GM21526 (cell line): Measurements from ENCODE around the gene ACTG1.

ENCODE experiments used
- ATAC-seq: cut with Tn5 transposase; IDR thresholded peaks from one replicate; pipeline ENCODE4 v1.9.1; 2021; ENCODE audit warnings: moderate library complexity; ENCODE audit not compliant: unreplicated experiment, low FRiP score

Gene ACTG1

GRCh38 chr17:81512562-81513371 lies at the start of gene ACTG1:
Gene ACTG1, minus strand, starts transcription at chr17:81512799. Its CDS starts 445 bp downstream, at chr17:81512354.
- ATAC-seq, result peak; percentile 33

- ATAC-seq, result no peak
Observed at GRCh38 chr17:81561494-81561885, 48.9 kb upstream of the ACTG1 start.

- no peak for ATAC-seq
Observed at GRCh38 chr17:81558941-81559806, 46.6 kb upstream of the ACTG1 start.

GRCh38 chr17:81558115-81558468 lies 45.5 kb upstream of the ACTG1 start:
- ATAC-seq, result no peak

DNA sequence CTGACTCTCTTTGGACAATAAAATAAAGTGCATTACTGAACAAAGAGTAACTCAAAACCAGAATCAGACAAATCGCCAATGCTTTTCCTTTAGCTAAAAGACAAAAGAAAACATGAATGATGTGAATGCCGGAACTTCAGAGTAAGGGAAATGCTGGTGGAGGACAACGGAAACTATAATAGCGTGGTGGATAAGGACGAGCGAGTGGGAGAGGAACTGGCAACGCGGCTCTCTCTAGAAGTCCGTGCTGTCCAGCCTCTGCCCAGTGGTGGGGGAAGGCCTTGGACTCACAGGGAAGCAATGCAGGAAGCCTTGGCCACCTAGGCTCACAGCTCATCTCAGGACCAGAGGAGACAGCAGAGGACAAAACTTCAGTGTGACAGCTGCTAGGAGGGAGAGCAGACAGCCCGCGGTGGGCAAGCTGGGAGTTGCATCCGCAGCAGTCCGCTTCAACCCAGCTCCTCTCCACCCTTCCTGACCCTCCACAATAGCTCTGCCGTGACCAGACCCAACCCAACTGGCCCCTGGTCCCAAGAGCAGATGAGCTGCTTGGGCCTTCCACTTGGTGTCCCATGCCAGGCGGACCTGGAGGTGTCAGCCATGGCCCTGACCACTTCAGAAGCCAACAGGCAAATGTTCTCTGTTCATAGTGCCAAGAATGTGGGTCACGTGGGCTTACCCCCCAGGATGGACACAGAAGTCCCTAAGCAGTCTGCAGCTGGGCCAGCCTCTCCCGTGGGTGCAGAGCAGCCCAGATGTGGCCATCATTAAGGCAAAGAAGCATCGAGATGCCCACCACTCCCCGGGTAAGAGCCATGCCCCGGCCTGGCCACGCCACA lies 44.9 kb upstream of the ACTG1 start:
- no peak for ATAC-seq

DNA sequence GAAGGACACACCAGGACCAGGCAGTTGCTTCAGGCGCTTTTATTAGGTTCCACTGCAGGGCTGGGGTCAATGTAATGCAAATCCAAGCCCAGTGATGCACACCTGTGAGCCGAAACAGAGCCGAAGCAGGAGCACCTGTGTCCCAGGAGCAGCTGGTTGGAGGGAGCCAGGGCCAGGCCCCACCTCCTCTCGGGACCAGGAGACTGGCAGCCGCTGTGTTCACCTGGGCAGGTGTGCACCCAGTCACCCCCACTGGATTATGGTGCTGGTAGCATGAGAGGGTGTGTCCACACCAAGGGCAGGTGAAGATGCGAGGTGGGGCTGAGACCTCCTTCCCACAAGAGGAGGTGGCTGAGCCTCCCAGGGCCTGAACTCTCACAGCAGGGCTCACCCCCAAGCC lies 44.3 kb upstream of the ACTG1 start:
- no peak for ATAC-seq

- no peak for ATAC-seq
Observed at GRCh38 chr17:81556175-81556691, 43.6 kb upstream of the ACTG1 start.

DNA sequence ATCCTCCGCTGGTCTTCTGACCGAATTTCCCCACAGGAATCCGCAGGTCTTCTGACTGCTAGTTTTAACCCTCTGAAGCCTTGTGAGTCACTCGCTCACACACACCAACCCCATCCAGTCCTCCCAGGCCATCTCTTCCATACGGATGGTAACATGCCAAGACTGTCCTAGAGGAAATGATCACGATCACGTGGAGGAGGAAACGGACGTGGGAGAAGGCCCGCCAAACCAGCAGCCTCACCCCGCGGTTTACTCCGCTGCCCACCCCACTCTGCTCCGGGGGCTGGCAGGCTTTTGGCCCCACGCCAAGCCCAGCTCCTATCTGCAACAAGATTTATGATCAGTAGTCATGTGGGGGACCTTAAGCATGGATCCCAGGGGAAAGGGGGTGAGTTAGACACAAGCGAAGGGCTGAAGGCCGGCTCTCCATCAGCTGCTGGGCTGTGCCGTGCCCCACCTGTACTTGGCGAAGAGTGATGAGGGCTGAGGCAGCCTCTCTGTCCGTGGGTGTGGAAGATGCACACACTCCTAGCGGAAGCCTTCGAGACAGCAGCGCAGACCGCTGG lies 41.1 kb upstream of the ACTG1 start:
- no peak for ATAC-seq

DNA sequence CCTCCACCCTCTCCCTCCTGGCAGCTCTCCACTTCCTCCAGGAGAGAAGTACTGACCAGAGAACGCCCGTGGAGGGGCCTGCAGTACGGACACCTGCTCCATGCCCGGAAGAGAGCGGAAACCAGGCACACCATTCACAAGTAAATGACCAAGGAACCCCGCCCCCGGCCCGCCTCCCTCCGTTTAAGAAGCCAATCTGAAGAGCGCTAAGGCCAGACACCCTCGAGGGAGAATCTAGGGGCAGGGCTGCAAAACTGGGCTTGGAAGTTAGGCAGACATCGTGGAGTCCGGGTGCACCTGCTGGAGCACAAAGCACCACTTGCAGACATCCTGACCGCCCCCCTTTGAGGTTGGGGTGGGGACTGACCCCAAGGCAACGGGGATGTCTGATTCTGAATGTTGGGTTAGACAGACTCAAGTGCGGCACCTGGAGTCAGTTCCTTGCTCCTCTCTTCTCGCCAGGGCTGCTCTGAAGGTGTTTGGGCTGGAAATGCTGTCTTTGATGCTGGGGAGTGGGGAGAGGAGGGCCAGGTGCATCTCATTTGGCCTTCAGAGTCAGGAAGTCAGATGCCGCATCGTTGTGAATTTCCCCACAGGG lies 40.5 kb upstream of the ACTG1 start:
- peak; percentile 31 for ATAC-seq

GRCh38 chr17:81552244-81553017 lies 39.8 kb upstream of the ACTG1 start, which contains the start of gene FAAP100:
Gene FAAP100, minus strand, starts transcription at chr17:81552353. Its CDS starts 23 bp downstream, at chr17:81552330.
- ATAC-seq, result peak; percentile 36

DNA sequence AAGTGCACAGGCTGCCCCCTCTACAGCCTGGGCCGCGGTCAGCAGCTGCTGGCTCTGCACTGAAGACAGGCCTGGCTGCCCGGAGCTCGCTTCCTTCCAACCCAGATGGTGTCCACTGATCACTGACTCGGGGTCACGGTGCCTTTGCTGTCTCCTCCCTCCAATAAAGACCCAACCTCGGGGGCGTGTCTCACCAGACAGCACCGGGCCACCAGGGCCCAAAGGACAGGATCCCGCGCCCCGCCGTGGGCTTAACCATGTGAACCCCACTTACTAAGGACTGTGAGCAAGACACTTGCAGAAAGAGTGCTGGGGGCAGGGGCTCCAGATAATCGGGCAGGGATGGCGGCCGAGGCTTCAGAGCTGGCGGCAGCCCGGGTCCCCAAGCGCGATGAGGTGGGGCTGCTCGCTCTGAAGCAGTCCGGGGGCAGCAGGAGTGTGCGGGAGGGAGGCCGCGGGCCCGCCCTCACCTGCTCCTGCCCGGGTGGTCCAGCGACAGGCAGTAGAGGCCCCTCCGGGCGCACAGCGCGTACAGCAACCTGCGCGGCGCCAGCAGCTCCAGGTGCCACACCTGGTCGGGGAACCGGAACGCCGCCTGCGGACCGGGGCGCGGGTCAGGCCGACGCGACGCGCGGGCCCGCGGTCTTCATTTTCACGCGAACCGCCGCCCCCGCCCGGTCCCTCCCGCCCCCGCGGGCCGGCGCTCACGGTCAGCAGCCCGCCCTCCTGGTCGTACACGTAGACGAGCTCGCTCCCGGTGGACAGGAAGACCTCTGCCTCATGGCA lies 39.1 kb upstream of the ACTG1 start:
- peak; percentile 25 for ATAC-seq

DNA sequence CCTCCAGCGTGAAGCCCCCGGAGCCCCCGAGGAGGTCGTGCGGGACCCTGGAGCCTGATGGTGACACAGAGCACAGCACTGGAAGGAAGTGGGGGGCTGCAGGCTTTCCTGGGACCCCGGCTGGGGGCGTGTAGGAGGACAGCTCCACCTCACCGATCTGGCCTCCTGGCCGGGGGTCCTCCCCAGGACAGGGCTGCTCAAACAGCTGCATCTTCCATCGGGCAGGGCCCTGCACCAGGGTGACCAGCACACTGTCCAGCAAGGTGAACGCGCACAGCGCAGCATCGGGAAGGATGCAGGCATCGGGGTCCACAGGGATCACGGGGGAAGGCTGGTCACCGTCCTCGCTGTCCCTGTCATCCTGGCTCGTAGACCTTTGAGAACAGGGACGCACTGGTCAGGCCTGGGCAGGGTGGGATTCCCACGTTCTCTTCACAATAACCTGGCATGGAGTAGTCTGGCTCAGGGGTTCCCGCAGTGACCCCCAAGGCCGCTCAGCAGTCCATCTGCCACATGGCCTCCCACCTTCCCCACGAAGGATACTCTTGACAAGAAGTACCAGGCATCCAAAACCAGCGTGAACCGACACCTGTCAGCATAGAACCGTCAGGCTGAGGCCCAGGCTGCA lies 38.3 kb upstream of the ACTG1 start:
- no peak for ATAC-seq

DNA sequence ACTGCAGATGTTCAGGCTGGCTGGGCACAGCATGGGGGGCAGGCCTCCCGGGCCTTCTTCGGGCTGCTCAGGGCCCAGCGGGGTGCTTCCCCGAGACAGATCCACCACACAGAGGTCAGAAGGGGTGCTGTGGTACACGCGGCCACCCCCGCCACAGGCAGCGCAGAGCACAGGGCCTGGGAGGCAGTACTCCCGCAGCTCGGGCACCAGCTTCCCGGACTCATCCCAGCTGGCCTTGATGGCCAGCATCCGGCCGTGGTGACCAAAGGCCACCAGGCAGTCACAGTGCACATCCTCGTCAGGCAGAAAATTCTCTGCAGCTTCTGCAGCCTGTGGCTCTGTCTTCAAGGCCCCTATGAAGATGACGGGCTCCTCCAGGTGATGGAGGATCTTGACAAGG lies 37.7 kb upstream of the ACTG1 start:
- ATAC-seq, result no peak

GRCh38 chr17:81549826-81550225 lies 37.2 kb upstream of the ACTG1 start:
- no peak for ATAC-seq

DNA sequence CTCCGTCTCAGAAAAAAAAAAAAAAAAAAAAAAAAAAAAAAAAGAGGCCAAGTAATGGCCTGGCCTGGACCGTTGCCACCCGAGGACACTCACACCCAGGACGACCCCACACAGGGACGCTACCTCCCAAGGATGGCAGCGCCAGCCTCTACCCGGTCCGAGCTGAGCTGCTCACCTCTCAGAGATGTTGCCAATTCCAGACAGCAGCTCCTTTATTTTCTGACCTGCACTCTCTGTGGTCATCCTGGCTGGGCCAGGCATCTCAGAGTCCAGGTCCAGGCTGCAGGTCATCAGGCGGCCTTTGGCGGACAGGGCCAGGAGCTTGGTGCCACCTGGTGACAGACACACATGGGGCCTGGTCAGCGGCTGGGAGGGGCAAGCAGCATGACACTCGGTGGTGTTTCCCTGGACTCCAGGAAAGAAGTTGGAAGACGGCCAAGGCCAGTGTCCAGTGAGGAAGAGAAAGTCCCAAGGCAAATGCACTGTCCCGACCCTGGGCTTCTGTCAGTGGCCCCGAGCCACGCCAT lies 36.5 kb upstream of the ACTG1 start:
- ATAC-seq, result no peak

- no peak for ATAC-seq
Observed at GRCh38 chr17:81547614-81547982, 35.0 kb upstream of the ACTG1 start.

DNA sequence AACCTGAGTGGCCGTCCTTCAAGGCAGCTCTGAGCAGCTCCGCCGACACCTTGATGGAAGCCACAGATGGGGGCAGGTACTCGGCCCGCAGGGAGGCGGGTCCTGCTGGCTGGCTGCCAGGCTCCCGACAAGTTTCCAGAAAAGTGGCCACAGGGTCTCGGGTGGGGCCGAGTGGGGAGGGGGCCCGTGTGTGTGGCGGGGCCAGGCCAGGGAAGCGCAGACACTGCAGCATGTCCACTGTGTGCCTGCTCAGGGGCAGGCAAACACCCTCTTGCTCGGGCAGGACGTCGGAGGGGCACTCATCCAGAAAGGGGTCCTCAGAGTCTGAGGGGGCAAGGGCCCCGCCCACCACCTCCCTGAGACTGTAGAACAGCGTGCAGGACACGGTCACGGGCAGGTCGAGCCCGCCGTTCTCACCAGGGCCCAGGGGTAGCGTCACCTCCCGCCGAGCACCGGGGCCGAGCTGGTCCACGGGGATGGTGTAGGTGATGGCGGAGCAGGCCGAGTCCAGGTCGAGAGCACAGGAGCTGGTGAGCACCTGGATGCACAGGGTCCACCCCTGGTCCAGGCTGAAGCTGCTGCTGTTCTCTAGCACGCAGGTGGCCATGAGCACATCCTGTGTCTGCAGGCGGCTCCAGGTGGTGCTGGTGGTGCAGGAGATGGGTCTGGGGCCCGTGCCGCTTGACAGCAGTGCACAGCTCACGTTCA lies 34.5 kb upstream of the ACTG1 start:
- no peak for ATAC-seq
